NCI-H748 treated with DMSO at 0.1 percent for 48 hours (cell line): ENCODE data around the gene CA5A.

ENCODE experiments used
- DNase-seq: peaks from one replicate; lab custom pipeline; 2025; lab: John Stamatoyannopoulos, UW

CA5A gene

DNA sequence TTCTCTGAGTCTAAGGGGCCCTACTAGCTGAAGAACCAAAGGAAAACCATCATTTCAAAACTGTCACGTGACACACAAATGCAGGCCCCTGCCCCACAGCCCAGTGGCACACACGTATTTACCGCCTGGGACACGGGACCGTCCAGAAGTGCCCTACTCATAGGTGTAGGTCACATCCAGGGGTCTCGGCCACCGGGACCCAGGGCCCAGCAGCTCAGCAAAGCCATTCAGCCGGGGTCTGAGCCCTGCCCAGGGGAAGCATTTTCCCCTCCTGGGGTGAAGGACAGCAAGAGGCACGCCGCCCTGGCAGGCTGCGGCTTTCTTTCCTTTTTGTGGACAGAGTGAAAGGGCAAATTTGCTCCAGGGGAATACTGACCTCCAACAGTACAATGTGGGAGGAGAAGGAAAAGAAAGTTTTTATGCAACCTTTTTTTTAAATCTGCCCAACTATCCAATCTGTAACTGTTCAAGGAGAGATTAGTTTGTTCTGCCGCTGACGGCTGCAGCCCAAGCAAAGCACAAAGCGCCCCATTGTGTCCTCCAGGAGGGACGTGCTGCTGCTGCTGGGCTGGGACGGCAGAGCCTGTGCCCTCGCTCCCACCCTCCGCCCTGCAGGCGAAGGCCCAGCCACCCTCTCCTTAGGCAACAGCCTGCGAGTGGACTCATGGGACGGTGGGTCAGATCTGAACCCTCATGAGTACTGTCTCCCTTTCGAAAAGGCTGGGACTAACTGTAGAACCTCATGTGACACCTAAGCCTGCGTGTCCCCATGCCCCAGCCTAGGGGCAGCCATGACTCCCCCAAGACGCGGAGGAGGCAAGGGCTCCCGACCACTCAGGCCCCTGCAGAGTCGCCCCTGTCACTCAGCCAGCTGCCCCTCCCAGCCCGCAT, 88.3 kb downstream of the CA5A start:
- DNase-seq = no peak

DNA sequence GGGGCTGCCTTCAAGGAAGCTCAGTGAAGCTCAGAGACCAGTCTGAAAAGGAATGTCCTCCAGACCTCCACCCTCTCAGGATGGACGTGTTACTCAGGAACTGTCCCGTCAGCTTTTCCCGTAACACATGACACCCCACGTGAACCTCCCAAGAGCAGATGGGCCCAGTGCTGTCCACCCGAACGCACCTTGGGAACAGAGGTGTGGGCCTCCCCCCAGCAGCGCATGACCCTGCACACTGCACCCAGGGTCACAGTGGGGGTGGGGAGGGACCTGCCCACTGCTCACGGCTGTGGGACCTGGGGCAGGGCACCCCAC, 88.9 kb downstream of the CA5A start:
- DNase-seq = no peak

DNA sequence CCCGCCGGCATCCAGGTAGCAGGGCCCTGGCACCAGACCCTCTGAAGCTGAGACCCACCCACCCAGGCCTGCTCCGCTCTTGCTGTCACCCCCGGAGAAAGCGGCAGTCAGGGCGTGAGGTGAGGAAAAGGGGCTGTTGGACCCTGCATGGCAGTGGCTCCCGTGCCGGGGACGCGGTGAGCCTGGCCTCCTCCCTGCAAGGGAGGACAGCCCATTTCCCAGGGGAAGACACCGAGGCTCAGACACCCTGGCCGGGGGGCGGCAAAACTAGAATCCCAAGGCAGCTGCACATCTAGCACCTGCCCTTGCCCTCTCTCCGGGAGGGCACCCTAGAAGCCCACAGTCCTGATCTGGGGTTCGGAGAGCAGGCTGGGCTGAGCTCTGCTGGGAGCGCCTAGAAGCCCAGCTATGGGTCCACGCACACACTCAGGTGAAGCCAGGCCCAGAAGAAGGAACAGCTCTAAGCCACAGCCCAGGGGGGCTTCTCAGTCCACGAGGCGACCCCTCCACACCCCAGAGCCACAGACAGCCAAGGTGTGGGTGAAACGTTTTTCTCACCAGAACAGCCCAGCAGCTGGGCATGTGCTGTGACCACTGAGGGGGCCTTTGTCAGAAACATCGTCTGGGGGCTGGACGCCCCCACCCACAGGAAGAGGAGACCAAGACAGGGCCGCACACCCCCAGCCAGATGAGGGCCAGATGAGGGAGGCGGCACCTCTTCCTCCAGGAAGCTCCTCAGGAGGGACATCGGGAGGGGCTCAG, 89.4 kb downstream of the CA5A start:
- DNase-seq = no peak

DNA sequence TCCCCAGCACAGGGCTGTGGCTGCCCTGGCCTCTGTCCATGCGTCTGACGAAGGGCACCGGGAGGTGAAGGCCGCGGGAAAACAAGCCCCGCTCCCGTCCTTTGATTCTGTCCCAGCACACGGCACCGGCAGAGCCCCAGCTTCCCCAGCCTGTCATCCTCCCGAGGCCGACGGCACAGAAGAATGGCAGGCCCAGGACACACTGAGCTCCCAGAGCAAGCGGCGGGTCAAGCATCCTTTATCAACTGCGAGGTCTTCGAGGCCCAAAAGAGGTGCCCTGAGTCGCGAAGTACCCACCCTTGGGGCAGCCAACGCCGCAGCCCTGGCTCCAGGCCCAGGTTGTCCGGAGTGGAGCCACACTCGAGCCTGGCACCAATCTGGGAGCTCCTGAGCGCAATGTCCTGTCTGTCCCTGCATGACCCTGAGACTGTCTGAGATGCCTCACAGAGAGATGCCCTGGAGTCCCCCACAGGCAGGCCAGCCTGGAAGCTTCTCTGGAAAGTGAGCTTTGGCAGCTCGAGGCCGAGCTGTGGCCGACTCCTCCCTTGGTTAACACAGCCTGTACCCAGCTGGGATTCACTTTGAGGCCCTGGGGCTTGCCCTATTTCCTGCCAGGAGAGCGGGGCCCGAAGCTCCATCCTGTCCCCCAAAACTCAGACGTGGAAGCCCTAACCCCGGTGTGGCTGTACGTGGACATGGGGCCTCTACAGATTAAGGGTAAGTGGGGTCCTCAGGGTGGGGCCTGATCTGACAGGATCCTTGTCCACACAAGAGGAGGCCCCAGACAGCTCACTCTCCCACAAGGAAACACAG, 90.3 kb downstream of the CA5A start:
- no peak for DNase-seq

DNA sequence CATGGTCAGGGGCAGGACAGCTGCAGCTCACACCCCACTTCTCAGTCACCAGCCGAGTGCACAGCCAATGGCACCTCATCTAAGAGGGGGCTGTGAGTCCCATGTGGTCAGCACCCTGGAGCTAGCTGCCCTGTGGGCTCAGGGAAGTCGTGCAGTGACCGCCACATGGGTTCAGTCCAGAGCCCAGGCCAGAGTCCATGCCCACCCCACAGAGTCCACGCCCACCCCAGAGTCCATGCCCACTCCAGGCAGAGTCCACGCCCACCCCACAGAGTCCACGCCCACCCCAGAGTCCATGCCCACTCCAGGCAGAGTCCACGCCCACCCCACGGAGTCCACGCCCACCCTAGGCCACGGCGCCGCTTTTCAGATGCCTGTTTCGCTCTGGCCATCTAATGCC, 91.1 kb downstream of the CA5A start:
- no peak for DNase-seq

DNA sequence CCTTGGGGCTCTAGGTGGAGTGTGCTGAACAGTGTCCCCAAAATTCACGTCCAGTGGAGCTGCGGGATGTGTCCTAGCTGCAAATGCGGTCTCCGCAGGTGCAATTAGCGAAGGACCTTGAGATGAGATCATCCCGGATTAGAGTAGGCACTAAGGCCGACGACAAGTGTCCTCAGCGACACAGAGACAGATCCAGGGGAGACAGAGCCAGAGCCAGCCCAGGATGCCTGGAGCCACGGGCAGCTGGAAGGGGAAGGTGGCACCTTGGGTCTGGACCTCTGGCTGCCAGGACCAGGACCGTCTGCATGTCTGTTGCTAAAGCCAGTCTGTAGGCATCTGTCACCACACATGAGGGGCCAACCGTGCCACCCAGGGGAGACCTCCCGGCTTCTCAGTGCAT, 91.5 kb downstream of the CA5A start:
- no peak for DNase-seq

DNA sequence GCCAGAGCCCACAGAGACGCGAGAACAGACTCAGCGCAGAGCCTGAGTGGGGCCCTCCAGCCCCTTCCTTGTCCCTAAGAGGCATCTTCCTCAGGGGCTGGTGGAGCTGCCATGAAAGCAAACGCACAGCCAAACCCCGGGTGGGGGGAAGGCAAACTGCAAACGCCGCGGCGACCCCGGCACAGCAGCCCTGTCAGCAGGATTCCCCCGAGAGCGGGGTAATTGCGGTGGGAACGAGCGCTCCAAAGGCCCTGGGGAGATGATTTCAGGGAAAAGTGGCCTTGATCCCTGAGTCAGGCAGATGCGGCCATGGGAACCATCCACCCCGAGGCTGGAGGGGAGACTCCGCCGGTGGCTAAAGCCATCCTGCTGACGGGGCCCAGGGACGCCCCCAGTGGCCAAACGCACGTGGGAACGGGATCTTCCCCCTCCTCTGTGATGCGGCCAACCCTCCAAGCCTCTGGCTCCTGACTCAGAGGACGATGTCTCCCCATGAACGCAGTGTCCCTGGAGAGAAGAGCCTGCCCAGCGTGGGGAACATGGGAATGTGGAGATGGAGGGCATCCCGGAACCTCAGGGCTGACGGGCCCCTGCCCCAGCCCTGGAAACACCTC, 92.1 kb downstream of the CA5A start:
- no peak for DNase-seq

DNA sequence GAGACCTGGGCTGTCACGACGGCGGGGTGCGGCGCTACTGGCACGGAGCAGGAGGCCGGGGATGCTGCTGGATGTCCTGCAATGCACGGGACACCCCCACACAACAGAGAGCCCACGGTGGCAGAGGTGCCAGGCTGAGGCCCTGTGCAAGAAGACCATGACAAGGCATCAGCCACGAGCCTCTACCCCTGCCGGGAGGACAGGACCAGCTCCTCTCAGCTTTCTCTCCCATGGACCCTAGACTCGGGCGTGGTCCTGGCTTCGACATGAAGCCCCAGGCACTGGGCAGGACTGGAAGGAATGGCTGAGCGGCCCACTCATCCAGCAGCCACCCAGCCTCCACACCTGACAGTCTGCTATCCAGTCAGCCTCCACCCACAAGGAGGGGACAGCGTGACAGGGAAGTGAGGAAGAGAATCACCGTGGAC, 92.6 kb downstream of the CA5A start:
- DNase-seq = no peak

DNA sequence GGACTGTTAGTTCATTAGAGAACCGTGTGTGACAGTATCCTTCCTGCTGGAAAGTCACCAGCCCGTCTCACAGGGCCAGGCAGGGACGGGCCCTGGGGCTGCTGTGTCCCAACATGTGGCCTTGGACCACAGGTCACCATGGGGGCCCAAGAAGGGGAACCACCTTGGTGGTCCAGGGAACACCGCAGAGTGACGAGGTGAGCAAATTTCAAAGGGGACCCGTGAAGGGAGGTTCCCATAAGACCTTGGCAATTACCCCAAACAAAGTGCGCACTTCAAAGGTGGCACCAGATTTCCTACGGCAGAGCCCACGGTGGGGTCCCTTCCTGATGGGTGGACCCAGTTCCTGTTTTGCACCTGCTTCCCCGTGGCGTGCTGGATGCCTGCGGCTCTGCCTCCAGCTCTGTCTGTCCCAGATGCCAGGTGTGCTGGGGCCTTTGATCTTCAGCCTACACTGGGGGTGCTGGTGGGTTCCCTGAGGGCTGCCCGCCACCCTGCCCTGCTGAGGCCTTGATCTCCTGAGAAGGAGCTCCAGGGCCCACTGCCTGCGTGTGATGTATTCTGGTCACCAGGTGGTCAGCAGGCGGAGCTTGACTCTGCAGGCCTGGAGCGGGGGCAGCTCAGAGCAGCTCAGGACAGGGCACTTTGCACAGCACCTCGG, 94.0 kb downstream of the CA5A start:
- no peak for DNase-seq

DNA sequence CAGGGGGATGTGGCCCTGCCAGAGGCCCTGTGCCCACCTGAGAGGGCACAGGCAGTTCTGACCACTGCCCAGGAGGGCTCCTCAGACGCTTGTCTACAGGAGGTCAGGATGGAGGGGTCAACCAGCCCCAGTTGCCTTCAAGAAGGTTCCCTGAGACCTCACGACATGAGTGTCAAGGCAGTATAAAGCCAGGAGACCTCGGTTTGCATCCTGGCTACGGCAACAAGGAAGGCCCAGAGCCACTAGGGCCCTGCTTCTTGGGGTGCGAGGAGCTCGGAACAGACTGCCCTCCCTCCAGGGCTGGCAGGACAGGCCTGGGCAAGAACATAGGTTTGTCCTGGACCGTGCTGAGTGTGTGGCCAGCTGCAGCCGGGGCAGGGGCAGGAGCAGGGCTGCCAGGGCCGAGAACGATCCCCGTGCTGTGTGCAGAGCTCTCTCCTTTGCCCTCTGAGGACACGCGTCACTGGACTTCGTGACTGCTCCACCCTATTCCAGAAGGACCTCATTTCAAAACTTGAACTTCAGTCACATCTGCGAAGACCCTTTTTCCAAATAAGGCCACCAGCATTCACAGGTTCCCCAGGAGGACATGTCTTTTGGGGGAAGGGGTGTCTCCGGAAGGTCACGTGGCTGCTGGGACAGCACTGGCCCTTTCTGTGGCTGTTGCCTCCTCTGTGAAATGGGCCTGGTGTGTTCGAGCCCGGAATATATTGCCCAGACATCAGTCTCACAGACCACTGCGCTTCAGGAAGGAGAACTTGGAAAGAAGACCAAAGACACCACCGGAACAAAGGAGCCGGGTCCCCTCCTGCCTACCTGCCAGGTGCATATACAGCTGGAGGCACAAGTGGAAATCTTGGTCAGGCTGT, 94.8 kb downstream of the CA5A start:
- DNase-seq = no peak

DNA sequence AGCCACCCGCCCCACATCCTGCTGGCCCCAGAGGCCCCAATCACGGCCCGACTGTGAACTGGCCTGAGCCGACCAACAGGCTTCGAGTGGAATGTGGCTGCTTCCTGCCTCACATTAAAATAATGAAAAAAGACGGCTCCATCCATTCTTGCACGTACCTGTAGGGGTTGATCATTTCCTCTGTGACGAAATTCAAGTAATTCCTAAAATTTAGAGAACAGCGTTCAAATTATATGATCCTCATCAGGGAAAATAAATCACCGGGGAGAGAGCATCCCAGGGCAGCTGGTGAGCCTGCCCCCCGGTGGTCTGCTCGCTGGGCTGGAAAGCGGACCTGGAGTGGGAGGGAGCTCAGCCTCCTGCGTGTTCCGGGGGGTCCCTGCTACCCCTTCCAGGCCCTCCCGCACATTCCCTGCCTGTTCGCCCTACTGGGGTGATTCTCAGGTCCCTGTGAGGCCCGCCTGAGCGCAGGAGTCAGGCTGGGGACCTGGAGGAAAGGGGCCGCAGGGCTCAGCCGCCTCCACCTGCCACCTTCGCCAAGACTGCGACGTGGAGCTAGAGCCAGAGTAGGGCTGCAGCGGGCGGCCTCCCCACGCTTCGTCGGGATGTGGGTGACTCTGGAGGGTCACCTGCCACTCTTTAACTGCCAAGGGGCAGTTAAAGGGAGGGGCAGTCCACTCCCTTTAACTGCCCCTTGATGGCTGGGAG, 95.9 kb downstream of the CA5A start:
- DNase-seq = no peak

DNA sequence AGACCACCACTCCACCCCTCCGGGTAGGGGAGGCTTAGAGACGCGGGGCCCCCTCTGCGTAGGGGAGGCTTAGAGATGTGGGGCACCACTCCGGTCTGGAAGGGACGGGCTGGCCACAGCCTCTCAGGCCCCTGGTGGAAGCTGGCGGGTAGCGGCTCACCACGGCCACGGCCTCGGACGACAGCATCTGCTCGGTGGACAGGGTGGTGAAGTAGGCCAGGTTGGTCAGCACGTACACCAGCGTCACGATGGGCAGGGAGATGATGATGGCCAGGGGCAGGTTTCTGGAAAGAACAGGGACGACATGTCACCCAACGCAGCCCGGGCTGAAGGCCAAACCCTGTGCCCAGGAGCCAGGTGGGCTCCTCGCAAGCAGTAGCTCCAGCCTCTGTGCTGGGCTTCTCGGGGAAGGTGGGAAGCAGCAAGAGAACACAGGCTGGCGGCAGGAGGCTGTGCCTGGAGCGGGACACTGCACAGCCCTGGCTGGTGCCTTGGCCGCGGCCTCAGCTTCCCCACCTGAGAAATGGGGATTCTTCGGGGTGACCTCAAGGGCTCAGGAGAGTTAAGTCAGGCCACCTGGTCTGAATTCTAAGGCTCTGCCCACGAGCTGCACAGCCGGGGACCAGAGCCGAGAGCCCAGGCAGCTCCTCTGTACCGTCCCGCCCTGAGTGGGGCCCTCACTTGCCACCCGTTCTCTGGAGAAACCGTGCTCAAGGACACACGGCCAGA, 96.6 kb downstream of the CA5A start:
- no peak for DNase-seq

DNA sequence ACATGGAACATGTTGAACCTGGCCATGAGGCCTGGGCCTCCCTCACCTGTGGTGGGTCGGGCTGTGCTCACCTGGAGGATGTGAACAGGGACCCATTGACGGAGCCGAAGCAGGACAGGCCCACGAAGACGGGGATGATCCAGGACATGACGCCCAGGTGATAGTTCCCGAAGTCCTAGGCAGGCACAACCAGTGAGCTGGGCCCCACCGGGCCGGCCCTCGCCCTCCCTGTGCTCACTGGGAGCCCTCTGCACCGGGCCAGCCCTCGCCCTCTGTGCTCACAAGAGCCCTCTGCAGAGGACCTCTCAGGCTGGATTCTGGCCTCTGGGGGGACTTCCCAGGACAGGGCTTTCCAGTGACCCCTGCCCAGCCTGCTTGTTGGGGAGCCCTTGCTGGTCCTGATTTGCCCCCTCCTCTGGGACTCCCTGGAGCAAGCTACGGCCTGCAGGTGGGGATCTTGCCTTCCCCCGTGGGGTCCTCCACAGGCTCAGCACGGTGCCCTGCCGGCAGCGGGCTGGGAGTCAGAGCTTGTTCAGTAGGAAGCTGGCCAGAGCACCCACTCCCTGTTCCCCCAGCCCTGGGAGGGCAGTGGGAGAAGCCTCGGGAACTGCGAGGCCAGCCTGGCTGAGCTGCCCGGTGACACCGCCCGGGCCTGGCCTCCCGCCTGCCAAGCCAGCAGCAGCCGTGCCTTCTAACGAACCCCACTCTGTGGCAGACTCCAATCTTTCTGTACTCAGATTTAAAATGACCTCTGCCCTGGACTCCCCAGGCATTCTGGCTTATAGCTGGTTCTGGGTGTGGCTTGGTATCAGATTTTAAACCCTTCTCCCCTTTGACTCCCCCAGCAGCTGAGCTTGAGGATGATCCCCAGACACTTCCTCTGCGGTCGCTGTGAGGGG, 97.4 kb downstream of the CA5A start:
- no peak for DNase-seq
